Colon (tissue), 2 donors: Measurements from ENCODE around the gene GNPAT.

Source experiments
- FAIRE-seq: peaks from 2 replicates; lab custom pipeline; 2012; peaks lifted over from hg19 to GRCh38; lab: Jason Lieb, UNC
- donor health status: control.
- donor health status: control.

Gene GNPAT

GRCh38 chr1:231317306-231318014 is 76.4 kb downstream of the GNPAT start:
- no peak for FAIRE-seq

- FAIRE-seq: no peak
These were observed 77.0 kb downstream of the GNPAT start for GRCh38 chr1:231318015-231318355.

- no peak for FAIRE-seq
These were observed 77.6 kb downstream of the GNPAT start for GRCh38 chr1:231318568-231318967.

GRCh38 chr1:231319080-231319479 is 78.1 kb downstream of the GNPAT start:
- FAIRE-seq: no peak

- FAIRE-seq: no peak
These were observed 82.0 kb downstream of the GNPAT start for GRCh38 chr1:231322880-231323530.

- FAIRE-seq: no peak
These were observed 83.6 kb downstream of the GNPAT start for GRCh38 chr1:231324660-231325059.

- no peak for FAIRE-seq
These were observed 85.2 kb downstream of the GNPAT start for GRCh38 chr1:231326248-231326647.
